HEK293 (cell line): ENCODE results near the gene TOMM5.
A peak's percentile ranks its signal among the peaks of the same experiment; 100 is the strongest.

Source experiments
- CTCF ChIA-PET: fragments of 350-600 bp; formaldehyde crosslinking; extraction: SDS; loops from one replicate; lab custom pipeline; 2021; ENCODE audit warnings: antibody characterized with exemption; lab: Yijun Ruan, JAX
- POLR2A ChIA-PET: fragments of 300-600 bp; formaldehyde crosslinking; extraction: SDS; loops from one replicate; lab custom pipeline; 2020; ENCODE audit warnings: antibody characterized with exemption, inconsistent platforms; lab: Yijun Ruan, JAX
- H3K27ac ChIP-seq: fragments of 200-500 bp; sonication (Bioruptor generic); 2 replicates; pipeline ENCODE4 v1.5.1; 2014; ENCODE audit warnings: low read depth, low read length, control low read depth, inconsistent platforms; ENCODE audit errors: extremely low read depth
- H3K36me3 ChIP-seq, 2 experiments: fragments of 200-500 bp in 1 of 2; sonication (Bioruptor generic) in 1 of 2; 1 replicate in 1 of 2; 2 replicates in 1 of 2; pipeline ENCODE4 v1.5.1; 2014 to 2017; ENCODE audit warnings: inconsistent platforms in 2 of 2, low read length in 2 of 2; ENCODE audit not compliant: control insufficient read depth in 2 of 2, insufficient read depth in 1 of 2
- H3K4me1 ChIP-seq: fragments of 200-500 bp; sonication (Bioruptor generic); 2 replicates; pipeline ENCODE4 v1.5.1; 2014; ENCODE audit warnings: mild to moderate bottlenecking, low read length, inconsistent platforms; ENCODE audit not compliant: control insufficient read depth, insufficient read depth
- H3K4me3 ChIP-seq: 2 replicates; pipeline ENCODE4 v1.5.1; 2011; ENCODE audit warnings: low read depth, mild to moderate bottlenecking, control low read depth, low read length, moderate library complexity
- H3K9me3 ChIP-seq: fragments of 200-500 bp; sonication (Bioruptor generic); 2 replicates; pipeline ENCODE4 v1.5.1; 2014; ENCODE audit warnings: low read depth, low read length, inconsistent platforms; ENCODE audit not compliant: control insufficient read depth, insufficient read depth
- IKZF3 ChIP-seq: fragments of 450-650 bp; IDR thresholded peaks from 2 replicates; pipeline ENCODE4 v1.5.0; 2018; ENCODE audit warnings: missing biosample characterization, mild to moderate bottlenecking, missing genetic modification characterization, moderate library complexity
- KLF1 ChIP-seq: fragments of 450-650 bp; formaldehyde crosslinking; IDR thresholded peaks from 2 replicates; pipeline ENCODE4 v1.5.1; 2016; ENCODE audit warnings: missing biosample characterization, missing genetic modification characterization
- ZFP3 ChIP-seq: fragments of 450-650 bp; formaldehyde crosslinking; IDR thresholded peaks from 2 replicates; pipeline ENCODE4 v1.5.1; 2016; ENCODE audit warnings: low read depth, missing biosample characterization, missing genetic modification characterization
- ZNF138 ChIP-seq: fragments of 450-650 bp; formaldehyde crosslinking; IDR thresholded peaks from 2 replicates; pipeline ENCODE4 v1.5.1; 2016; ENCODE audit warnings: missing biosample characterization, missing genetic modification characterization, borderline replicate concordance
- ZNF16 ChIP-seq: fragments of 450-650 bp; formaldehyde crosslinking; IDR thresholded peaks from 2 replicates; pipeline ENCODE4 v1.5.1; 2016; ENCODE audit warnings: low read depth, missing biosample characterization, missing genetic modification characterization
- ZNF324 ChIP-seq: fragments of 450-650 bp; formaldehyde crosslinking; IDR thresholded peaks from 2 replicates; pipeline ENCODE4 v1.5.1; 2016; ENCODE audit warnings: missing biosample characterization, missing genetic modification characterization
- ZNF473 ChIP-seq: fragments of 450-650 bp; formaldehyde crosslinking; IDR thresholded peaks from 2 replicates; pipeline ENCODE4 v1.5.1; 2017; ENCODE audit warnings: missing biosample characterization, missing genetic modification characterization
- ZNF623 ChIP-seq: fragments of 450-650 bp; formaldehyde crosslinking; IDR thresholded peaks from 2 replicates; pipeline ENCODE4 v1.5.1; 2016; ENCODE audit warnings: missing biosample characterization, missing genetic modification characterization
- ZNF624 ChIP-seq: fragments of 450-650 bp; formaldehyde crosslinking; IDR thresholded peaks from 2 replicates; pipeline ENCODE4 v1.5.1; 2017; ENCODE audit warnings: missing biosample characterization, missing genetic modification characterization
- ZNF677 ChIP-seq: fragments of 450-650 bp; IDR thresholded peaks from 2 replicates; pipeline ENCODE4 v1.5.0; 2018; ENCODE audit warnings: missing biosample characterization, mild to moderate bottlenecking, missing genetic modification characterization, moderate library complexity
- ZNF830 ChIP-seq: fragments of 450-650 bp; IDR thresholded peaks from 2 replicates; pipeline ENCODE4 v1.5.0; 2018; ENCODE audit warnings: missing biosample characterization, missing genetic modification characterization, low read depth, mild to moderate bottlenecking, moderate library complexity
- TF ChIP-seq, protein P1 (sequence below): fragments of 450-650 bp; formaldehyde crosslinking; IDR thresholded peaks from 2 replicates; pipeline ENCODE4 v1.5.1; 2017; ENCODE audit warnings: missing biosample characterization, missing genetic modification characterization
- TF ChIP-seq, protein P2 (sequence below): fragments of 450-650 bp; formaldehyde crosslinking; IDR thresholded peaks from 2 replicates; pipeline ENCODE4 v1.5.1; 2016; ENCODE audit warnings: missing biosample characterization, missing genetic modification characterization, low read depth
- TF ChIP-seq, protein P3 (sequence below): fragments of 450-650 bp; formaldehyde crosslinking; IDR thresholded peaks from 2 replicates; pipeline ENCODE4 v1.5.1; 2017; ENCODE audit warnings: missing biosample characterization, mild to moderate bottlenecking, missing genetic modification characterization, moderate library complexity
- TF ChIP-seq, protein P4 (sequence below): fragments of 450-650 bp; formaldehyde crosslinking; IDR thresholded peaks from 2 replicates; pipeline ENCODE4 v1.5.1; 2016; ENCODE audit warnings: missing biosample characterization, missing genetic modification characterization
- TF ChIP-seq, protein P5 (sequence below): fragments of 450-650 bp; formaldehyde crosslinking; IDR thresholded peaks from 2 replicates; pipeline ENCODE4 v1.5.1; 2017; ENCODE audit warnings: missing biosample characterization, missing genetic modification characterization
- TF ChIP-seq, protein P6 (sequence below): fragments of 450-650 bp; formaldehyde crosslinking; IDR thresholded peaks from 2 replicates; pipeline ENCODE4 v1.5.1; 2016; ENCODE audit warnings: missing biosample characterization, missing genetic modification characterization

TOMM5 gene

DNA sequence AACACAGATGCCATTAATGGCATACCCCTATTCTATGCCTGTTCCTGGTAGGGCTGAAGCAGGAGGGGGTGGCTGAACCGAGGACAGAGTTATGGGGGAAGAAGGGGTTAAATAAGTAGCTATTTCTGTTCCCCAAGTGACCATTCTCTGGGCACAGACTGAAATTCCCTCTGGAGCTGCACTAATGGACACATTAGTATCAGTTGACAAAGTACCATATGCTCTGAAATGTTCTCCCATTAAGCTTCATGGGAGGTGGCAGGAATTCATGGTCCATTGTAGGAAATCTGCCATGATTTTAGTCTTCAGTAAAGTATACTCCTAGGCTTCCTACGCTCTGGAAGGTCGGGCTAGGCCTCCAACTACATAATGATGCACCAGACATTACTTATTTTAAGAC lies 47.8 kb upstream of the TOMM5 start:
- Histone ChIP-seq H3K4me3 (no peak overlapping the region), H3K27ac (no peak overlapping the region), H3K36me3 (no peaks in the 10 kb centered on the region), H3K4me1 (no peaks in the 10 kb centered on the region), H3K9me3 (no peaks in the 10 kb centered on the region)
- POLR2A ChIA-PET = interaction anchor here (1.7 kb wide), 1 partner anchor 48 kb away, joined by 8 read pairs; the partner anchor contains the start of gene TOMM5
- TF ChIP-seq ZNF324 (tag by site-specific recombination) (no peak), ZNF830 (tag by site-specific recombination) (no peak), ZNF624 (no peak), KLF1 (tag by site-specific recombination) (no peak), ZFP3 (tag by site-specific recombination) (no peak)
- TF ChIP-seq, protein P1, sequence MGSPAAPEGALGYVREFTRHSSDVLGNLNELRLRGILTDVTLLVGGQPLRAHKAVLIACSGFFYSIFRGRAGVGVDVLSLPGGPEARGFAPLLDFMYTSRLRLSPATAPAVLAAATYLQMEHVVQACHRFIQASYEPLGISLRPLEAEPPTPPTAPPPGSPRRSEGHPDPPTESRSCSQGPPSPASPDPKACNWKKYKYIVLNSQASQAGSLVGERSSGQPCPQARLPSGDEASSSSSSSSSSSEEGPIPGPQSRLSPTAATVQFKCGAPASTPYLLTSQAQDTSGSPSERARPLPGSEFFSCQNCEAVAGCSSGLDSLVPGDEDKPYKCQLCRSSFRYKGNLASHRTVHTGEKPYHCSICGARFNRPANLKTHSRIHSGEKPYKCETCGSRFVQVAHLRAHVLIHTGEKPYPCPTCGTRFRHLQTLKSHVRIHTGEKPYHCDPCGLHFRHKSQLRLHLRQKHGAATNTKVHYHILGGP (tag by site-specific recombination) = no peak
- TF ChIP-seq, protein P2, sequence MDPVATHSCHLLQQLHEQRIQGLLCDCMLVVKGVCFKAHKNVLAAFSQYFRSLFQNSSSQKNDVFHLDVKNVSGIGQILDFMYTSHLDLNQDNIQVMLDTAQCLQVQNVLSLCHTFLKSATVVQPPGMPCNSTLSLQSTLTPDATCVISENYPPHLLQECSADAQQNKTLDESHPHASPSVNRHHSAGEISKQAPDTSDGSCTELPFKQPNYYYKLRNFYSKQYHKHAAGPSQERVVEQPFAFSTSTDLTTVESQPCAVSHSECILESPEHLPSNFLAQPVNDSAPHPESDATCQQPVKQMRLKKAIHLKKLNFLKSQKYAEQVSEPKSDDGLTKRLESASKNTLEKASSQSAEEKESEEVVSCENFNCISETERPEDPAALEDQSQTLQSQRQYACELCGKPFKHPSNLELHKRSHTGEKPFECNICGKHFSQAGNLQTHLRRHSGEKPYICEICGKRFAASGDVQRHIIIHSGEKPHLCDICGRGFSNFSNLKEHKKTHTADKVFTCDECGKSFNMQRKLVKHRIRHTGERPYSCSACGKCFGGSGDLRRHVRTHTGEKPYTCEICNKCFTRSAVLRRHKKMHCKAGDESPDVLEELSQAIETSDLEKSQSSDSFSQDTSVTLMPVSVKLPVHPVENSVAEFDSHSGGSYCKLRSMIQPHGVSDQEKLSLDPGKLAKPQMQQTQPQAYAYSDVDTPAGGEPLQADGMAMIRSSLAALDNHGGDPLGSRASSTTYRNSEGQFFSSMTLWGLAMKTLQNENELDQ (tag by site-specific recombination) = no peak
- TF ChIP-seq, protein P3, sequence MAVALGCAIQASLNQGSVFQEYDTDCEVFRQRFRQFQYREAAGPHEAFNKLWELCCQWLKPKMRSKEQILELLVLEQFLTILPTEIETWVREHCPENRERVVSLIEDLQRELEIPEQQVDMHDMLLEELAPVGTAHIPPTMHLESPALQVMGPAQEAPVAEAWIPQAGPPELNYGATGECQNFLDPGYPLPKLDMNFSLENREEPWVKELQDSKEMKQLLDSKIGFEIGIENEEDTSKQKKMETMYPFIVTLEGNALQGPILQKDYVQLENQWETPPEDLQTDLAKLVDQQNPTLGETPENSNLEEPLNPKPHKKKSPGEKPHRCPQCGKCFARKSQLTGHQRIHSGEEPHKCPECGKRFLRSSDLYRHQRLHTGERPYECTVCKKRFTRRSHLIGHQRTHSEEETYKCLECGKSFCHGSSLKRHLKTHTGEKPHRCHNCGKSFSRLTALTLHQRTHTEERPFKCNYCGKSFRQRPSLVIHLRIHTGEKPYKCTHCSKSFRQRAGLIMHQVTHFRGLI (tag by site-specific recombination) = peak; percentile 69
- CTCF ChIA-PET = interaction anchor here (1.7 kb wide), 1 partner anchor 16 kb away, joined by 3 read pairs; no protein-coding TSS in a partner anchor

DNA sequence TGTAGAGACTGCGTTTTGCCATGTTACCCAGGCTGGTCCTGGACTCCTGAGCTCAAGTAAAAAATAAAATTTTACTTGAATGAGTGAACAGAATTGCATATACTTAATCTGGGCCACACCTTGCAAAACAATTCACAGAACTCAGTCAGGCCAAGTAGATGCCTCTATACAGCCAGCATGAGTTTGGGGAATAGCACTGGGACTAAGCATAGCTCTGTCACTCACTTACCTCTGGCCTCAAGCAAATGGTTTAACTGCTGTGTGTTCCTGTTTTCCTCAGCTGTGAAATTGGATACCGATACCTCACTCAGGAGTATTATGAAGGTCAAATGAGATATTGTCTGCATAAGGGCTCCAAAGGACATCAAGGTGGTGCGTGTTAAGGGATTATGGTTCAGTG lies 47.4 kb upstream of the TOMM5 start:
- POLR2A ChIA-PET = interaction anchor here (1.7 kb wide), 1 partner anchor 48 kb away, joined by 8 read pairs; the partner anchor contains the start of gene TOMM5
- Histone ChIP-seq H3K4me3 (no peak overlapping the region), H3K9me3 (no peaks in the 10 kb centered on the region), H3K36me3 (no peaks in the 10 kb centered on the region), H3K27ac (no peak overlapping the region), H3K4me1 (no peaks in the 10 kb centered on the region)
- CTCF ChIA-PET = interaction anchor here (0.6 to 1.7 kb wide), 2 partner anchors 16 to 165 kb away, joined by 3 read pairs; no protein-coding TSS in a partner anchor
- no peak for TF ChIP-seq ZNF473
- no peak for TF ChIP-seq ZNF677 (tag by site-specific recombination)
- TF ChIP-seq, protein P4, sequence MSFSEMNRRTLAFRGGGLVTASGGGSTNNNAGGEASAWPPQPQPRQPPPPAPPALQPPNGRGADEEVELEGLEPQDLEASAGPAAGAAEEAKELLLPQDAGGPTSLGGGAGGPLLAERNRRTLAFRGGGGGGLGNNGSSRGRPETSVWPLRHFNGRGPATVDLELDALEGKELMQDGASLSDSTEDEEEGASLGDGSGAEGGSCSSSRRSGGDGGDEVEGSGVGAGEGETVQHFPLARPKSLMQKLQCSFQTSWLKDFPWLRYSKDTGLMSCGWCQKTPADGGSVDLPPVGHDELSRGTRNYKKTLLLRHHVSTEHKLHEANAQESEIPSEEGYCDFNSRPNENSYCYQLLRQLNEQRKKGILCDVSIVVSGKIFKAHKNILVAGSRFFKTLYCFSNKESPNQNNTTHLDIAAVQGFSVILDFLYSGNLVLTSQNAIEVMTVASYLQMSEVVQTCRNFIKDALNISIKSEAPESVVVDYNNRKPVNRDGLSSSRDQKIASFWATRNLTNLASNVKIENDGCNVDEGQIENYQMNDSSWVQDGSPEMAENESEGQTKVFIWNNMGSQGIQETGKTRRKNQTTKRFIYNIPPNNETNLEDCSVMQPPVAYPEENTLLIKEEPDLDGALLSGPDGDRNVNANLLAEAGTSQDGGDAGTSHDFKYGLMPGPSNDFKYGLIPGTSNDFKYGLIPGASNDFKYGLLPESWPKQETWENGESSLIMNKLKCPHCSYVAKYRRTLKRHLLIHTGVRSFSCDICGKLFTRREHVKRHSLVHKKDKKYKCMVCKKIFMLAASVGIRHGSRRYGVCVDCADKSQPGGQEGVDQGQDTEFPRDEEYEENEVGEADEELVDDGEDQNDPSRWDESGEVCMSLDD (tag by site-specific recombination) = no peak
- TF ChIP-seq, protein P5, sequence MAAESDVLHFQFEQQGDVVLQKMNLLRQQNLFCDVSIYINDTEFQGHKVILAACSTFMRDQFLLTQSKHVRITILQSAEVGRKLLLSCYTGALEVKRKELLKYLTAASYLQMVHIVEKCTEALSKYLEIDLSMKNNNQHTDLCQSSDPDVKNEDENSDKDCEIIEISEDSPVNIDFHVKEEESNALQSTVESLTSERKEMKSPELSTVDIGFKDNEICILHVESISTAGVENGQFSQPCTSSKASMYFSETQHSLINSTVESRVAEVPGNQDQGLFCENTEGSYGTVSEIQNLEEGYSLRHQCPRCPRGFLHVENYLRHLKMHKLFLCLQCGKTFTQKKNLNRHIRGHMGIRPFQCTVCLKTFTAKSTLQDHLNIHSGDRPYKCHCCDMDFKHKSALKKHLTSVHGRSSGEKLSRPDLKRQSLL (tag by site-specific recombination) = no peak
- no peak for TF ChIP-seq ZNF623 (tag by site-specific recombination)
- TF ChIP-seq ZNF830 (tag by site-specific recombination) = no peak
- TF ChIP-seq ZNF324 (tag by site-specific recombination) = no peak
- no peak for TF ChIP-seq ZNF138 (tag by site-specific recombination)
- TF ChIP-seq ZNF16 (tag by site-specific recombination) = no peak
- no peak for TF ChIP-seq IKZF3 (tag by site-specific recombination)
- TF ChIP-seq, protein P6, sequence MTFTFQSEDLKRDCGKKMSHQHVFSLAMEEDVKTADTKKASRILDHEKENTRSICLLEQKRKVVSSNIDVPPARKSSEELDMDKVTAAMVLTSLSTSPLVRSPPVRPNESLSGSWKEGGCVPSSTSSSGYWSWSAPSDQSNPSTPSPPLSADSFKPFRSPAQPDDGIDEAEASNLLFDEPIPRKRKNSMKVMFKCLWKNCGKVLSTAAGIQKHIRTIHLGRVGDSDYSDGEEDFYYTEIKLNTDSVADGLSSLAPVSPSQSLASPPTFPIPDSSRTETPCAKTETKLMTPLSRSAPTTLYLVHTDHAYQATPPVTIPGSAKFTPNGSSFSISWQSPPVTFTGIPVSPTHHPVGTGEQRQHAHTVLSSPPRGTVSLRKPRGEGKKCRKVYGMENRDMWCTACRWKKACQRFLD = no peak
